Stimulated activated CD4-positive, alpha-beta T cell treated with anti-CD3 and anti-CD28 coated beads, Interleukin-2, amount 100 ng/mL, for 4 hours (primary cell): ENCODE results near the gene RCAN1.

Experiments
- DNase-seq: peaks from one replicate; pipeline ENCODE4 v3.0.0-alpha.2; 2020; ENCODE audit warnings: low read depth

Gene RCAN1

DNA sequence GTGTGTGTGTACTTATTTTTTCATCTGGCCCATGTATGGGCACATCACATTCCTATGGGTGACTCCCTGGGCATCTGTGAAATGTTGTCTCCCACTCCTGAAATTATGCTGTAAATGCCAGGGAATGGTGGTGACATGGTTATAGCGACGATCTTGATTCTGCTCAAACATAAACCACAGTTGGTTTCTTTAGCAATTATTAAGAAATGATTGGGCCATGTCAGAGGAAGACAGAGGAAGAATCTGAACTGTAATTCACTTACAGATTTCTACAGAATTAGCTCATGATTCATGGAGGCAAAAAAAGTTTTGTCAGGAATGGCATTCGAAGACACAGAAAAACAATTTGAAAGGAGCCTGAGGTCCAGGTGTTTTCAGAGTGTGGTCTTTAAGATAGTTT is 77.1 kb downstream of the RCAN1 start:
- no peak for DNase-seq

DNA sequence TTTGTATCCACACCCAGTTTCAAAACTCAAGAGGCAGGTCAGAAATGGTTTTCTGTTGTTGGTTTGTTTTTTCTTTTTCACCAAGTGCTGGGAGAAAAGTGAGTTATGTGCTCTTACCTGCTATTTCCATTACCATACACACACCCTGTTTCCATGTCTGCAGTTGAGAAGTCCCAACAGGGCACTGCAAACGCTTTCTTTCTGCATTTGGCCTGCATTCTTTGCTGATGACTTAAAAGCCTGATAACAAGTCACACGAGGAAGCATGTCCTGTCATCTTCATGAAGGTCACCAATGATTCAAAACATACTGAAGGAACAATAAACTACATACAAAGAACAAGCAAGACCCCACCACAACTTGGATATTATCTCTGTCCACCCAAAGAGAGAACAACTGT is 78.1 kb downstream of the RCAN1 start:
- DNase-seq = no peak

DNA sequence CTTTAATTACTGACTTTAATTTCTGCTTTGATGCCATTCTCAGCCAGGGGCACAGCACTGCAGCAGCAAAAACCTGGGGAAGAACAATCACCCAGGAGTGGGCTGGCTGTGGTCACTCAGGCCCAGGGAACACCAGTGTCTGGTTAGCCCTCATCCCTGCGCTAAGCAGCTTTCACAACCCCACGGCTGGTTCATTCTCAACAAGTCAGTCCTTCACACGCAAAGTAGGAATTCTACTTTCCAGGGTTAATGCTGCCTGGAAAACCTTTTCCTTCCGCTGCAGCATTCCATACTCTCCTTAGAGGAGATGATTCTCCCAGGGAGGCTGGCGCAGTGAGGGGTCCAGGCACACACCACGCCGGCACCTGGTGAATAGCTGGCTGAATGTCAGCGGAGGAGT is 78.6 kb downstream of the RCAN1 start:
- no peak for DNase-seq

DNA sequence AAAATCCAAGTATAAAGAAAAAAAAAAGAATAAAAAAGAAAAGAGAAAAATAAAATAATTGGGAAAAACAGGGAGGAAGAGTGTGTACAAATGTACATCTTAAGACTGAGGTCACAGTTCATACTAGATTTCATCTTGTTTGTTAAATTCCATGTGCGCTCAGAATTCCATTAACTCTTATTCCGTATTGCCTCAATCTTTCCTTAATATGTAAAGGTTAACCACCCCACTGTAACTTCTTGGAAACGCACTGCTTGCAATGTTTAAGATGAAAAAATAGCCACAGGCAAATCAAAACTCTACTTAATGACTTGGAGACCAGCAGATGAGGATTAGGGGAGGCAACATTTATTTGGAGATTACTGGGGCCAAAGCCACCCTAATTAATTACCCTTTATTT is 79.0 kb downstream of the RCAN1 start:
- no peak for DNase-seq

DNA sequence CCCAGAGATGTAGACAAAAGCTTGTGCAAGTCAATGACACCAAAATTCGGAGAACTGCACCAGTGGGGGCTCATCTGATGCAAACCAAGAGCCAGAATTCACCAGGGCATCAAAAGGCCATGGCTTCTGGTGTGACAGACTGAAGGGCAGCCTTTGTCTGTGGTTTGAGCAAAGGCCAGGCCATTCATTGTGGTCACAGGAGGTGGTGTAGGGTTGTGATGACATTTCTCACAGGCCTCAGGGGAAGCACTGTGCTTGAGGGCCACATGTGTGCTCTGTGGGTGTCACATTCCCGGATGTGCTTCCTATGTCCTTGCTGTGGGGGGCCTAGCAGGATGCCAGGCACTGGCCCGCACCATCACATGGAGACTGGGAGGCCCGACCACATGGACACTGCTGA is 80.4 kb downstream of the RCAN1 start:
- DNase-seq = no peak

DNA sequence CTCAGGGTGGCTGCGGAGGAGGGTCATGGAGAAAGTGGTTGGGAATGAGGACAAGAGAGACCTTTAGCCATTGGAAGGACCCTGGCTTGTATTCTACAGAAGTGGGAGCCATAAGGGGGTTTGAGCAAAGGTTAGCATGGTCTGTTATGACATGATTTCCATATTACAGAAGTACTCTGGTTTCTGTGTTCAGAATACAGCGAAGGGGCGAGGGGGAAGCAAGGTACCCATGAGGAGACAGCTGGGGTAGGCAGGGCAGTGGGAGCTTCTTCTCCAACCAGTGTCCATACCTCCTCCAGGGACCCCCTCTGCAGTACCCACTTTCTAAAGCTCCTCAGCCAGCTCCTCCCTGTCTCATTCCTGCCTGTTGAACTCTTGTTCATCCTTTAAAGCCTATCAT is 81.0 kb downstream of the RCAN1 start:
- DNase-seq = no peak

DNA sequence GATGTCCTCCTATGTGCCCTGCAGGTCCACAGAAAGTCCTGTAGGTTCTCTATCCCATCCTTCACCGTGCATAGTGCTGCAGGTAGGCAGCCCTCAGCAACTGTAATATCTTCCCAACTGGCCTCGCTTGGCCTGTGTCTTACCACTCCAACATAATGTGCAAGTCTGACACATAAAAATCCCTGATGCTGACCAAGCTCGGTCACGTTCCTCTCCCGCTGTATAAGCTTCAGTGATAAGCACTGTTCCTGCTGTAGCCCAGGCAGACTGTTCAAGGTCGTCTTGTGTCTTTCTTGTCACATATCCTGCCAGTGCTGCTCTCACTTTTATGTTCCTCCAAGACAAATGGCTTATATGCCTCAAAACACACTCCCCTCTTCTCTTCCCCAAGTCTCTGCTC is 83.5 kb downstream of the RCAN1 start:
- DNase-seq = no peak

DNA sequence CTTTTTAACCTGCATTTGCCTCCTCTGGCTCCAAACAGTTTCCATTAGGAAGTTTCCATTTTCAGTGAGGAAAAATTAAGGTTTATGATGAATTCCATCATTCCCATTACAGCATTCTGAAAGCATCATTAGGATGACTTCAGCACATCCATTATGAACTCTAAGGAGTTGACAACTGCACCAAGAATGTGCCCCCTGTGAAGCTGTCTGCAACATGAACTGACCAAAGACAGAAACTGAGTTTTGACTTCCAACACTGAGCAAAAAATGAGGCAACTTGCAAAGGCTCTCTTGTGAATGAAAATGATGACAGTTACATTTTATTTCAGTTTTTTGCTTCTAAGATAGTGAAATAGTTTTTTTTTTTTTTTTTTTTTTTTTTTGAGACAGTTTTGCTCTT is 84.7 kb downstream of the RCAN1 start:
- no peak for DNase-seq

DNA sequence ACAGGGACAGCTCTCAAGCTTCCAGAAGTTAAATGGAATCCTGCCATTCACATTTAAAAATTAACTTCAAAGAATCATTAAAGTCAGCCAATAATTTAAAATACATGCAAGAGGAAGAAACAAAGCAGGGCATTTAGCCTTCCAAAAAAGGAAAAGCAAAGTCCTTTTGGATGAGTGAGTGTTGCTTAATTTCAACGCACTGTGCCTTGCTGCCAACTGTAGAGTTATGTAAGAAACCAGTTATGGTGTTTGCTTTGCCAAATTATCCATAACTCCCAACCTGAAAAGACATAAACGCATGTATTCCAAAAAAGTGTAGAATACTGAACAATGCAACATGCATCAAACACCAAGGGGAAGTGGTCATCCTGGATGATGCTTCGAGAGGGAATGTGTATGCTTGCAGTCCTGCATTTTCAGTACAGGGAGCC is 86.8 kb downstream of the RCAN1 start:
- DNase-seq = no peak

DNA sequence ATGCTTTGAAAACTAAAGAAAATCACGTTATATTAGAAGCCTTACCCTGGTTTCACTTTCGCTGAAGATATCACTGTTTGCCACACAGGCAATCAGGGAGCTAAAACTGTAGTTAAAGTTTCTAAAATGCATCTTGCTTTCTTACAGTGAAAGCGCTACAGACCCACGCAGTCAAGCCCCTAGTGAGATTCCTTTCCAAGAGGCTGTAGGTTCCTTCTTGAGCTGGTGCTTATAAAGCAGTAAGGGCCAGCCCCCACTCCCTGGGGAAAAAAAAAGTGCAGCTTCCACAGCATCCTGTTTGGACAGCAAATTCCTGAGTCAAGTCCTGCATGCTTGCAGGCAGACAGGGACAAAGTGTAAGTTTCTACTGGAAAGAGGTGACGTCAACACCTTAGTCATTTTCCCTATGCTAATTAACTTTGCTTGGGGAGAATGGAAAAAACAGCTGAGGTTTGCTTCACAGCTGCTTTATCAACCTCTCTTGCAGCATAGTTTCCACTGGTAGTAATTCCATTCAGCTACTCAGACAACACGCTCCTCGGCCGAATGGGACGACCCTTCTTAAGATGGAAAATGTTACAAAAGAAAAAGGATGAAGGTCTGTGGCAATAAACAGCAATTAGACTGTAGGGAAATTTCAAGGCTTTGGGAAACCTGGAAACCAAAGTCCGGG is 88.2 kb downstream of the RCAN1 start:
- peak; percentile 46 for DNase-seq

DNA sequence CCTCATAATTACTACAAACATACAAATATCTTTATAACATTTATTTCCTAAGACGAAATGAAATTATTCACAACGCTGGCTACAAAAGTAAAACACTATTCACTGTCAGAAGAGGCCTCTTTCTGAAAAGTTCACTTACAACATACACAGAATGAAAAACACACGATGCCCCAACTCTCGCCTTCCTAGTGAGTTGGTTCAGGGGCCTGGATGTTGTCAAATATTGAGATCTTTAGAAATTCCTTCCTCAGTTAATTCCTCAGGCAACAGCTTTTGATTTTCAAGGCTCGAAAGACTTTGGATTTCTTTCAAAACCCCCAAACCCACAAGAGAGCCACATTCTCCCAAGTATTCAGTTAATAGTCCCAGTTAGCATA is 88.7 kb downstream of the RCAN1 start:
- DNase-seq = no peak

DNA sequence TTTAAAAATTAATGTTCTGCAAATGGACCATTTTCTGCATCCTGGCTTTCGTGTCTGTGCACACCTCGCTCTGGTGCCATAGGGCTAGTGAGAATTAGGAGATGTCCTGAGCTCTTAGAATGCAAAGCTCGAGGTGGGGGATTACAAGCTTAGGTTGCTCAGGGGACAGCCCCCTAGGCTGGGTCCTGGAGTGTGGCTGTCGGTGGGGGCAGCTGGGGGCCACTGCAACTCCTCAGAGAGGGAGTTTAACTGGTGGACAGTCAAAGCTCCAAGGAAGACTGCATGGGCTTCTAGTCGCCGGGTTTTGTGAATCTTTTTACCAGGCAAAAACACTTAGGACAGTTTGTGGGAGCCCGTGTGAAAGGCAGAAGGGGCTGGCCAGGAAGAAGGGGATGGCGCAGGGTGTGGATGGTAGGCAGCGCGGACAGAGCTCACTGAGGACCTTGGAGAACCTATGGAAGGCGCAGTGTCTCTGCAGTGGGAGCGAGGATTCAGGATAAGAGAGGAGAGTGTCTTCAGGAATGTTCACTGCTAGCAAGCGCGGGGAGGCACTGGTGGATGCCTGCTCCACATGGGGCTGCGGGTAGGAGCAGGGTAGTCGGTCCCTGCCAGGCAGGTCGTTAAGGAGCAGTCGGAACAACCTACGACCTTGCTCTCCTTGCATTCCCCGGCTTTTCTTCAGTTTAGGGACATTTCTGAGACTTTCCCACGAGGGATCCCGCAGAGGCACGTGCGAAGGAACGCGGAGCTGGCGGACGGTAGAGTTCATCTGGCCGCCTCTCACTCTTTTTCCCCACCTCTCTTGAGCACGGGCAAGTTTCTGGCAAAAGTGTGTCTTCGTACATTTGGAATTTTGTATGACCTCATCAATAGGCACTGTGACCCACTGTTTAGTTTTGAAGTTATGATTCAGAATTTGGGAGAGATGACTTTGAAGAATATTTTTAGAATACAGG is 90.0 kb downstream of the RCAN1 start:
- DNase-seq = no peak

DNA sequence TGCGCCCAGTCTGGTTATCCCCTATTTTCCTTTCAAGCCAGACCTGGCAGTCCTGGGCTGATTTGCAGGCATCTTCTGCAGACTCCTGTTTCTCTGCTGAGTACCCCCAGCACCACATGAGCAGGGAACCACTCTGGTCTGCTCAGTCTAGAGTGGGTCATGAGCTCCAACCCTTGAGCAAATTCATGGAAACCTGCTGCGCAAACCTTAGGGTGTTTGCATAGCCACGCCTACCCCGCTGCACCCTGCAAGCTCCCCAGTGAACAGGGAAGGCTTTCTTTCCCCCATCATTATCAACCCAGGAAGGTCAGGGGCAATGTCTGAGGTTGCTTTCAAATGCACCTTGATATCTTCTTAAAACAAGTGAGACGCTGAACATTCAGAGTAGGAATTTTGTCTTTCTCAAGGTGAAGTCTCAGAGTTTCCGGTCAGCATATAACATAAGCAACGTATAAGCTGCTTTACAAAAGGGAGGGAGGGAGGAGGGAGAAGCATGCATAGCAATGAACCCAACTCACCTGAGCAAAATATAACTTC is 91.8 kb downstream of the RCAN1 start:
- DNase-seq = no peak

DNA sequence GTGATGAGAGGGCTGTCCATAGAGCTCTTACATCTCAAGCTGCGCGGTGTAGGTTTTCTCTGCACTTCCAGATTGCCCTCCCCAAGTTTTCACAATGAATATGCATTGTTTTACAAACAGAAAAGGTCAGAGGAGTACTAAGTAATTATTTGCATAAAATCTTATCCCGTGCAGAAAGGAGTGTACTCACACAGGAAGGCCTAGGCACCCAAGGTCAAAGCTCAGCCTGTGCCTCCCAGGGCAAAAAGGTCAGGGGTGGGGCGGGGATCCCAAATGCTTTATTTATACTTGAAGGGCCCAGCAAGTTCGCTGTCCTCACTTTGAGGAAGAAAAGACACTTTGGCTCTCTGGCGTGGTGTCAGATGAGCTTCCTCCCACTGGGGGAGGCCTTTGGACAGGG is 92.6 kb downstream of the RCAN1 start:
- no peak for DNase-seq

DNA sequence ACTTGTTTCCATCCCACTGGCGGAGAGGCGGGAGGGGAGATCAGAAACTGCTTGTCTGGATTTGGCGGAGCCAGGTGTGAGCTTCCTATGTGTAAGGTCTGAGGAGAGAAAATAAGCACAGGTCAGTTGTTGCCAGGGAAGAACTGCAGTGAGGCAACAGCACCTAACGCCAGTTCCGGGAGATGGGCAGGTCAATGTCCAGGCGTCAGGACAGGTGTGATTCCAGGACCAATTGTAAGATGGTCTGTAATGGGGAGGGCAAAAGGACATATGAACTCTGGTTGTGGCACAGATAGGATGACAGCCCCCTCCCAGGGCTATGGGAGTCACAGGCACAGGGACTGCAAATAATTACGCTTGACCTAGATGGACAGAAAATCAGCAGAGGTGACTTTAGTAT is 93.4 kb downstream of the RCAN1 start:
- DNase-seq = no peak

DNA sequence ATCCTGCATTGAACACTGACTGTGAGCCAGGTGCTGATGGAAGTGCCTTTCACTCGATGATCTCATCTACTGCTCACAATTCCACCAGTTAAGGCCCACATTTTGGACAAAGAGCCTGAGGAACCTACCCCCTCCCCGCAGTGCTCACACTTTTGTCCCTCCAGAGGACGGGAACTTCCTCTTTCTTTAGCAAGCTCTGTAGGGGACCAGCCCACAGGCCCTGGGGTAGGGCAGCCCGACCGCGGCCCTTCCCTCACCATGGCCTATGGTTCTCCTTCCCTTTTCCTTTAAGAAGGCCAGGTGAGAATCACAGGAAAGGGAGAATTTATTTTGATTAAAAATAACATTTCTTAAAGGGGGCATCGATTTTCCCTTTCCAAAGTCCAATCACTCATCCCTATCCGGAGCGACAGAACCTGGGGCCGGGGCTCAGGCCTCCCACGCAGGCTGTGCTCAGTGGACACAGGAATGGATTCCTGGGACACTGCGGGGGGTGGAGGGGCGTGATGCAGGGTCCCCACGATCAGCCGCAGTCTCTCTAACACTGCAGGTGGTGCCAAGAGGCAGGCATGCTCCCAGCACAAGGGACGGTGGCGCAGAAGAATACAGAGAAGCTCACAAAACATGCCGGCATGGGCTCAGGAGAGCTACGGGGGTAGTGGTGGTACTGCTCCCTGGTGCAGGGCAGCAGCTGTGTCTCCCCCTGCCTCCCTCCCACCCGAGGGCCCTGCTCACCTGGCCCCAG is 94.0 kb downstream of the RCAN1 start:
- no peak for DNase-seq

DNA sequence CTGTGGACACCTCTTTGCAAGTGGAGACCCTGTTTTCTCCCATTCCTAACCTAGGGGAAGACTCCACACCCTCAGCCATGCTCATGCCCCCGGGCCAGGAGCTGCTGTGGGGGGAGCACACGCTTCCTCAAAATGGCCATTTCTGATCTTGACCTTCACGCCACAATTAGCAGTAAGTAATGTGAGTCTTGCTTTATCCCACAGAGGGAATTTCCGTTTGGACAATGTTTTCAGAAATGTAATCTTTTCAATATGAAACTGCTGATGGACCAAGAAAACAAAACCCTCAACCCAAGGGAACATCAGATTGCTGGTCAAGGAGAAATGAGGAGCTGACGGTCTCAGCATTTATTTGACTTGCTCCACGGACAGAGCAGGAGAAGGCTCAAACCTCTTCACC is 94.6 kb downstream of the RCAN1 start:
- no peak for DNase-seq

DNA sequence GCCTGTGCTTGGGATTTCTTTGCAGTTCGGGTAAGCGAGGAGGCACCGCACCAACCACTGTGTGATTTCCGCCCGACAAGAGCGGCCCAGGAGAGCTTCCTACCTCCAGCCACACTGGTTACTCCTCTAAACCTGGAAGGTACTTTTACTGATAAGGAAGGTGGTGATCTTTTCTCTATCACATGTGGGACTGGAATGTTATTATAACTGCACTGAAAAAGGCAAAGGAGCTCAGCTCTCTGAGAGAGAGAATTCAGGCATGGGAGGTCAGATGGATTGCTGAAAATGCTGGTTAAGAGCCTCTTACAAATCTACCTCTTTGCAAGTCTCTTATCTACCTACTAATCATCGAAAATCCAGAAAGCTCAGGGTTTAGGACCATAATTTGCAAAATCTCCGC is 95.2 kb downstream of the RCAN1 start:
- DNase-seq = no peak

DNA sequence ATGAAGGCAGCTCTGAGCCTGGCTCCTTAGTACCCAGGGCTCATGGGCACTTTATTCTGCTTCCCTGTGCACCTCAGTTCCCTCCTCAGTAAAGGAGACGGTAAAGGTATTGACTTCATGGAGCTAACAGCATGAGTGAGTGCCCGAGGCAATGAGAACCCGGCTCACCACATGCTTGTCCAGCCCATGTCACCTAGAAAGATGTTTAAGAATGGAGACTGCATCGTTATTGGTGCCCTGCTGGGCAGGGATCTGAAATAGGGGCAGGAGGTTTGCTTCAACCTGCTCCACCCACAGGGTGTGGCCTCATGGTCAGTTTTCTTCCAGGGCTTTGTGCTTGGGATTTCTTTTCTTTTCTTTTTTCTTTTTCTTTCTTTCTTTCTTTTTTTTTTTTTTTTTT is 95.9 kb downstream of the RCAN1 start:
- no peak for DNase-seq

DNA sequence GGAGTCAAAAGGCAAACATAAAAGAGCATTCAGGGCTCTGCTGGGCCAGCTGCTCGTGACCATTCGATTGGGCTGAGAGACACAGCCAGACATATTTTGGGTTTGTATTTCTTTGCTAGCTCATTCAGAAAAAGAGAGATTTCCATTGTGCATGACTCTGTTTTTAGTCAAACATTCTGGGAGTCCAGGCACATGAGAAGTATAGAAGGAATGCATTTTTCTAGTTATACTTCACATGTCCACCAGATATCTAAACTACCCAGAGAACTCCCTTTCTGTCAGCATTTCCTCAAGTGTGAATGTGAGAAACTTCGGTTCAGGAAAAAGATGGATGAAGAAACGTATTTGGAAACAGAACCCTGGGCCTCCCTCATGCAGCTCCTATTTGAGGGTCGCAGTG is 96.6 kb downstream of the RCAN1 start:
- DNase-seq = no peak

DNA sequence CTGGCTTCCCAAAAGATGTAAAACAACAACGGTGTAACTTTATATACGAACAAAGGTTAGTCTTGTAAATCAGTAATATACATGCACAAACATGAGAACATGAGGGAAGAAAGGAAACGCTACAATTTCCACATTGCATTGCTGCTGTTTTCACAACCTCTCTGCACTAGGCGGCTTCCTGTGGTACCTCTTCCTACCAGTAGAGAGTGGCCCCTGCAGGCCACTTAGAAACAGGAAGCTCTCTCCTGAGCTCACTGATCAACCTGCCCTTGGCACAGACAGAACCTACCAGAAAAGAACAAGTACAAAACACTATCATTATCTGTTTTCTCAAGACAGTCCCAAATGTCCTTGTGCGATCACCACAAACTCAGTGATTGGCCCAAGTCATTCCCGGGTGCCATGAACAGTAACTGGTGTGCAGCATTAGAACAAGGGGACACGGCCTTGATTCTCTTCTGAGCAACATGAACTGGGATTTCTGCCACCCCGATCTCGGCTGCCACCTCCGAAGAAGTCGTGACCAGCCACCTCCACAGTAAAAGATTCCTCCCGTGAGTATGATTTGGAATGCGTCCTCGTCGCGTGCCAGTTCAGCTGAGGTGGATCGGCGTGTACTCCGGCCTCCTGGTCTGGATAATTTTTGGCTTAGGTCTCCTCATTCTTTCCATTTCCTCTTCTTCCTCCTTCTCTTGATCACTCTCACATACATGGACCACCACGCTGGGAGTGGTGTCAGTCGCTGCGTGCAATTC is 97.2 kb downstream of the RCAN1 start:
- DNase-seq = no peak

DNA sequence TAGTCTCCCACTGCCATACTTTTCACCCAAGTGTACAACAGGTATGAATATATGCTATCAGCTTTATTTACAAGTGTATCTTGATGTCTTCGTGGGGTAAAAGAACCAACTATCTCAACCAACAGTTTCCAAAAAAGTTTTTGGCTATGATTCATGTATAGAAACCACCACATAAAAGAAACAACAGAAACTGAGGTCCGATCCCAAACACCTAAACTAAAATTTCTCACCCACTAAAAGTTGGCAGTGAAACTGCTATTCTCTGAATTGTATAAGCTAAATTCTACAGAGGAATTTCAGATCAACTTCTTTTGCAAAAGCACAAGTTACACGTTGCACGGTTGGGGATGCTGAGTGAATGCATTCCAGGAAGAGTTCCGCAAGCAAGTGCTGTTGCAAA is 97.9 kb downstream of the RCAN1 start:
- no peak for DNase-seq
